ENCODE results near the gene ZNF205.

The ZNF205 gene

DNA sequence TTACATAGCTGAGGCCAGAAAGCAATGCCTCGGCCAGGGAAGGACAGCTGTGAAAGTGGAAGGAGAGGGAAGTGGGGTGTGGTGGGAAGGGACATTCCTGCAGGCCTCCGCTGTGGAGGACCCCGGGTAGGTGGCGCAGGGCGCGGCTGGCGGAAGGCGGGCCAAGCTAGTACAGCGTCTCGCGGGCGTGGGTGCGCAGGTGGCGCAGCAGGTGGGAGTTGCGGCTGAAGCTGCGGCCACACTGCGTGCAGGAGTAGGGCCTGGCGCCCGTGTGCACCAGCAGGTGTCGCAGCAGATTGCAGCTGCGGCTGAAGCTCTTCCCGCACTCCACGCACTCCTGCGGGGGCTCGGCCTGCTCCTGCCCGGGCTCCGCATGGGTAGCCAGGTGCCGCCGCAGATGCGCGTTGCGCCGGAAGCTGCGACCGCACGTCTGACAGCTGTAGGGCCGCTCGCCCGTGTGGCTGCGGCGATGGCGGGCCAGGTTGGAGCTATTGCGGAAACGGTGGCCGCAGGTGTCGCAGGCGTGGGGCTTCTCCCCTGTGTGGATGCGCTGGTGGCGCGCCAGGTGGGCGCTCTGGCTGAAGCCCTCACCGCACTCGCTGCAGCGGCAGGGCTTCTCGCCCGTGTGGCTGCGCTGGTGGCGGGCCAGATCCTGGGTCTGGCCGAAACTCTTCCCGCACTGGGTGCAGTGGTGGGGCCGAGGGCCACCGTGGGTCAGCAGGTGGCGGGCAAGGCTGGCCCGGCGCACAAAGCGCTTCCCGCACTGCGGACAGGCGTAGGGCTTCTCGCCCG, 23.3 kb upstream of the ZNF205 start:
- no peak overlapping the region for H3K27ac ChIP-seq
- no peak overlapping the region for H3K4me3 ChIP-seq (ENCODE audit: low read depth, low read length)
- no peaks in the 10 kb centered on the region for H3K36me3 ChIP-seq (ENCODE audit: control insufficient read depth, insufficient read depth, low read length)
- H3K9me3 ChIP-seq (ENCODE audit: control insufficient read depth, low read length) = no peaks in the 10 kb centered on the region
- no peaks in the 10 kb centered on the region for H3K4me1 ChIP-seq
- TF ChIP-seq CTCF (IDR thresholded peaks at IDR 0.05) = no peak
- H3K79me2 ChIP-seq = no peaks in the 10 kb centered on the region
- H3K27me3 ChIP-seq (ENCODE audit: control insufficient read depth, insufficient read depth, low read length) = no peaks in the 10 kb centered on the region
- no peak overlapping the region for H3K9ac ChIP-seq
- no peak overlapping the region for H2AFZ ChIP-seq
- H3K4me2 ChIP-seq (ENCODE audit: low read length) = no peak overlapping the region

DNA sequence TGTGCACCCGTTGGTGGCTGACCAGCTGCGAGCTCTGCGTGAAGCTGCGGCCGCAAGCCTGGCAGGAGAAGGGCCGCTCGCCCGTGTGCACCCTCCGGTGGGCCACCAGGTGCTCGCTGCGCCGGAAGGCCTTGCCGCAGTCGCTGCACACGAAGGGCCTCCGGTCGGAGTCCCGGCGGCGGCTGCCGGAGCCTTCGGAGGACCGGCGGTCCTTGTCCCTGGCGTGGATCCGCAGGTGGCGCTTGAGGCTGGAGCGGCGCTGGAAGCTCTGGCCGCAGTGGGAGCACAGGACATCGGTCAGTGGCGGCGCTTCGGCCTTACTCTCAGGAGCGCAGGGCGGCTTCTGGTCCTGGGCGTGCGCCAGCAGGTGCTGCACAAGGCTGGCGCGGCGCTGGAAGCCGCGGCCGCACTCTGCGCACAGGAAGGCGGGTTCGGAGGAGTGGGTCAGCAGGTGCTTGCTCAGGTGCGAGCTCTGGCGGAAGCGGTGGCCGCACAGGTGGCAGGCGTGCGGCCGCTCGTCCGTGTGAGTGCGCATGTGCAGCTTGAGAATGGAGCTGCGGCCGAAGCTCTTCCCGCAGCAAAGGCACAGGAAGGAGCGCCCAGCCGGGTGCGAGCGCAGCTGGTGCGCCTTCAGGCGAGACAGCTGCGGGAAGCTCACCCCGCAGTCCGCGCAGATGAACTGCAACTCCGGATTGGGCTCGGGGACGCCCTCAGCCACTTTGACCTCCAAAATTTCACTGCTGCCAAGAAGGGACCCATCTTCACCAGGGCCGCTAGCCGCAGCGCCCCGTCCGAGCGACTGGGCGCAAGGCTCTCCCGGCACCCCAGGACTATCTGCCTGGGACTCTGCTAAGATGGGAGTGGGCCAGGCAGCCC, 22.4 kb upstream of the ZNF205 start:
- TF ChIP-seq CTCF (IDR thresholded peaks at IDR 0.05) = no peak
- H3K4me3 ChIP-seq (ENCODE audit: low read depth, low read length) = no peak overlapping the region
- no peak overlapping the region for H3K27ac ChIP-seq
- H3K4me2 ChIP-seq (ENCODE audit: low read length) = no peak overlapping the region
- H3K9me3 ChIP-seq (ENCODE audit: control insufficient read depth, low read length) = no peaks in the 10 kb centered on the region
- no peak overlapping the region for H2AFZ ChIP-seq
- H3K36me3 ChIP-seq (ENCODE audit: control insufficient read depth, insufficient read depth, low read length) = no peaks in the 10 kb centered on the region
- no peaks in the 10 kb centered on the region for H3K27me3 ChIP-seq (ENCODE audit: control insufficient read depth, insufficient read depth, low read length)
- no peaks in the 10 kb centered on the region for H3K4me1 ChIP-seq
- H3K9ac ChIP-seq = no peak overlapping the region
- H3K79me2 ChIP-seq = no peaks in the 10 kb centered on the region

- Histone ChIP-seq H3K9ac (no peak overlapping the region), H3K9me3 (ENCODE audit: control insufficient read depth, low read length) (no peaks in the 10 kb centered on the region), H3K4me2 (ENCODE audit: low read length) (no peak overlapping the region), H3K27ac (no peak overlapping the region), H3K36me3 (ENCODE audit: control insufficient read depth, insufficient read depth, low read length) (no peaks in the 10 kb centered on the region), H2AFZ (no peak overlapping the region), H3K4me1 (no peaks in the 10 kb centered on the region), H3K27me3 (ENCODE audit: control insufficient read depth, insufficient read depth, low read length) (no peaks in the 10 kb centered on the region), H3K4me3 (ENCODE audit: low read depth, low read length) (no peak overlapping the region), H3K79me2 (no peaks in the 10 kb centered on the region)
- no peak for TF ChIP-seq CTCF (IDR thresholded peaks at IDR 0.05)
Observed at GRCh38 chr16:3091551-3091950, 20.8 kb upstream of the ZNF205 start.

- H3K9me3 ChIP-seq (ENCODE audit: control insufficient read depth, low read length) = no peaks in the 10 kb centered on the region
- H2AFZ ChIP-seq = no peak overlapping the region
- no peak overlapping the region for H3K27ac ChIP-seq
- no peaks in the 10 kb centered on the region for H3K79me2 ChIP-seq
- no peaks in the 10 kb centered on the region for H3K4me1 ChIP-seq
- H3K27me3 ChIP-seq (ENCODE audit: control insufficient read depth, insufficient read depth, low read length) = no peaks in the 10 kb centered on the region
- TF ChIP-seq CTCF (IDR thresholded peaks at IDR 0.05) = no peak
- no peak overlapping the region for H3K4me3 ChIP-seq (ENCODE audit: low read depth, low read length)
- no peaks in the 10 kb centered on the region for H3K36me3 ChIP-seq (ENCODE audit: control insufficient read depth, insufficient read depth, low read length)
- no peak overlapping the region for H3K9ac ChIP-seq
- H3K4me2 ChIP-seq (ENCODE audit: low read length) = no peak overlapping the region
Observed at GRCh38 chr16:3092501-3092941, 19.9 kb upstream of the ZNF205 start.

Measured in parathyroid adenoma (tissue), 2 donors.